HEK293T (cell line): ENCODE results near the gene INSC.

Source experiments
- ARNT ChIP-seq: fragments of 450-650 bp; IDR thresholded peaks from 2 replicates; pipeline ENCODE4 v1.6.1; 2017; ENCODE audit warnings: mild to moderate bottlenecking
- BHLHE40 ChIP-seq: fragments of 450-650 bp; IDR thresholded peaks from 2 replicates; pipeline ENCODE4 v1.6.1; 2016; ENCODE audit warnings: mild to moderate bottlenecking, moderate library complexity, borderline replicate concordance
- CTBP1 ChIP-seq: fragments of 450-650 bp; IDR thresholded peaks from 2 replicates; pipeline ENCODE4 v1.6.1; 2016; ENCODE audit warnings: borderline replicate concordance
- FOXM1 ChIP-seq: fragments of 450-650 bp; IDR thresholded peaks from 2 replicates; pipeline ENCODE4 v1.6.1; 2017; ENCODE audit warnings: mild to moderate bottlenecking, borderline replicate concordance
- L3MBTL2 ChIP-seq: fragments of 450-650 bp; conservative IDR thresholded peaks from 2 replicates; pipeline ENCODE4 v1.6.1; 2016; ENCODE audit warnings: mild to moderate bottlenecking
- NFRKB ChIP-seq: fragments of 450-650 bp; IDR thresholded peaks from 2 replicates; pipeline ENCODE4 v1.6.1; 2016; ENCODE audit warnings: mild to moderate bottlenecking, moderate library complexity
- SP1 ChIP-seq: fragments of 450-650 bp; IDR thresholded peaks from 2 replicates; pipeline ENCODE4 v1.6.1; 2017
- TARDBP ChIP-seq: fragments of 450-650 bp; IDR thresholded peaks from 2 replicates; pipeline ENCODE4 v1.6.1; 2016
- TF ChIP-seq, protein P1 (sequence below): fragments of 450-650 bp; IDR thresholded peaks from 2 replicates; pipeline ENCODE4 v1.6.1; 2016

DNA sequence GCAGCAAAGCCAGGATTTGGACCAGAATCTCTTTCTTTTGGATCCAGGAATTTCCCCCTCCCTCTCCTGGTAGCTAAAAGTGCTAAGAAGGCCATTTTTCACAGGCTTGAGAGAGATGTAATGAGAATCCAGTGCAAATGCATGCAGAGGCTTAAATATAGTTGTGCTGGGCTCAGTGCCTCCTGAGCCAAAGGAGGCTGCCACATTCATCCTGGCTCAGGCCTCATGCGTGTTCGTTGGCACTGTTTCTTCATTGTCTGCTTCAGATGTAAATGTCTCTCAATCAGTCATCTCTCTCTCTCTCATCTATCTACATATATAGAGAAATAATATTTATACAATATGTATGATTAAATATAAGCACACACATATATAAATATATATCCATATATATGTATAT lies 83.6 kb downstream of the INSC start:
- no peak for TF ChIP-seq FOXM1
- TF ChIP-seq SP1, result no peak
- TF ChIP-seq BHLHE40, result no peak
- TF ChIP-seq L3MBTL2, result no peak
- no peak for TF ChIP-seq TARDBP
- no peak for TF ChIP-seq CTBP1
- no peak for TF ChIP-seq NFRKB
- no peak for TF ChIP-seq ARNT
- TF ChIP-seq, protein P1, sequence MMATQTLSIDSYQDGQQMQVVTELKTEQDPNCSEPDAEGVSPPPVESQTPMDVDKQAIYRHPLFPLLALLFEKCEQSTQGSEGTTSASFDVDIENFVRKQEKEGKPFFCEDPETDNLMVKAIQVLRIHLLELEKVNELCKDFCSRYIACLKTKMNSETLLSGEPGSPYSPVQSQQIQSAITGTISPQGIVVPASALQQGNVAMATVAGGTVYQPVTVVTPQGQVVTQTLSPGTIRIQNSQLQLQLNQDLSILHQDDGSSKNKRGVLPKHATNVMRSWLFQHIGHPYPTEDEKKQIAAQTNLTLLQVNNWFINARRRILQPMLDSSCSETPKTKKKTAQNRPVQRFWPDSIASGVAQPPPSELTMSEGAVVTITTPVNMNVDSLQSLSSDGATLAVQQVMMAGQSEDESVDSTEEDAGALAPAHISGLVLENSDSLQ, result no peak
